K562 (cell line): ENCODE measurements around the gene GAS2L1.

ENCODE experiments used
- EP300 ChIP-seq: IDR thresholded peaks from 2 replicates; pipeline ENCODE4 v1.6.1; 2012; ENCODE audit warnings: low read length, improper control_type of control experiment
- GABPA ChIP-seq: fragments of 200-800 bp; sonication (Bioruptor generic); conservative IDR thresholded peaks from 2 replicates; pipeline ENCODE4 v1.6.1; 2016; ENCODE audit warnings: low read depth, missing genetic modification characterization, missing compliant biosample characterization
- MAFG ChIP-seq: fragments of 450-650 bp; conservative IDR thresholded peaks from 2 replicates; pipeline ENCODE4 v1.6.1; 2016; ENCODE audit warnings: missing genetic modification characterization, missing compliant biosample characterization
- MCM5 ChIP-seq: fragments of 450-650 bp; IDR thresholded peaks from 2 replicates; pipeline ENCODE4 v1.6.1; 2016; ENCODE audit warnings: low read depth
- NRF1 ChIP-seq, 2 experiments: fragments of 450-650 bp; IDR thresholded peaks in 1 of 2; conservative IDR thresholded peaks in 1 of 2; 2 replicates each; pipeline ENCODE4 v1.6.1; 2014; ENCODE audit warnings: mild to moderate bottlenecking in 2 of 2
- POLR2A ChIP-seq: fragments of 450-650 bp; conservative IDR thresholded peaks from 2 replicates; pipeline ENCODE4 v1.6.1; 2016
- RAD21 ChIP-seq, 2 experiments: fragments of 250-450 bp in 1 of 2; fragments of 450-650 bp in 1 of 2; sonication (Bioruptor Pico) in 1 of 2; formaldehyde crosslinking in 1 of 2; IDR thresholded peaks in 1 of 2; conservative IDR thresholded peaks in 1 of 2; 2 replicates each; pipeline versions ENCODE4 v1.4.0 to v1.8.0; 2020 to 2022; ENCODE audit warnings: mild to moderate bottlenecking in 2 of 2, moderate library complexity in 1 of 2
- SMARCC2 ChIP-seq: fragments of 450-650 bp; IDR thresholded peaks from 2 replicates; pipeline ENCODE4 v1.6.1; 2017; ENCODE audit warnings: antibody characterized with exemption, moderate library complexity, mild to moderate bottlenecking, low read depth
- XRCC5 ChIP-seq: fragments of 200-400 bp; formaldehyde crosslinking; IDR thresholded peaks from 2 replicates; pipeline ENCODE4 v1.6.1; 2017; ENCODE audit warnings: low read depth, mild to moderate bottlenecking, low read length
- ZNF830 ChIP-seq: fragments of 250-450 bp; sonication (Bioruptor Pico); IDR thresholded peaks from 2 replicates; pipeline ENCODE4 v1.5.0; 2021; ENCODE audit warnings: mild to moderate bottlenecking
- TF ChIP-seq, protein P1 (sequence below): fragments of 450-650 bp; formaldehyde crosslinking; IDR thresholded peaks from 2 replicates; pipeline ENCODE4 v1.4.0; 2022; ENCODE audit warnings: missing genetic modification characterization
- TF ChIP-seq, protein P2 (sequence below), 2 experiments: IDR thresholded peaks; 2 replicates each; pipeline ENCODE4 v1.6.1; 2012; ENCODE audit warnings: improper control_type of control experiment in 2 of 2, low read depth in 2 of 2, low read length in 2 of 2, borderline replicate concordance in 1 of 2

GRCh38 chr22:29334696-29335344 lies 28.4 kb downstream of the GAS2L1 start:
- TF ChIP-seq XRCC5, result no peak
- TF ChIP-seq POLR2A, result no peak
- TF ChIP-seq EP300, result no peak
- no peak for TF ChIP-seq ZNF830 (CRISPR knock-in tag)
- no peak for TF ChIP-seq NRF1 (conservative IDR thresholded peaks at IDR 0.05 in 1 of 2, IDR thresholded peaks at IDR 0.05 in 1 of 2)
- TF ChIP-seq, protein P1, sequence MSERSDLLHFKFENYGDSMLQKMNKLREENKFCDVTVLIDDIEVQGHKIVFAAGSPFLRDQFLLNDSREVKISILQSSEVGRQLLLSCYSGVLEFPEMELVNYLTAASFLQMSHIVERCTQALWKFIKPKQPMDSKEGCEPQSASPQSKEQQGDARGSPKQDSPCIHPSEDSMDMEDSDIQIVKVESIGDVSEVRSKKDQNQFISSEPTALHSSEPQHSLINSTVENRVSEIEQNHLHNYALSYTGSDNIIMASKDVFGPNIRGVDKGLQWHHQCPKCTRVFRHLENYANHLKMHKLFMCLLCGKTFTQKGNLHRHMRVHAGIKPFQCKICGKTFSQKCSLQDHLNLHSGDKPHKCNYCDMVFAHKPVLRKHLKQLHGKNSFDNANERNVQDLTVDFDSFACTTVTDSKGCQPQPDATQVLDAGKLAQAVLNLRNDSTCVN (CRISPR knock-in tag), result no peak
- no peak for TF ChIP-seq MAFG (tag)
- TF ChIP-seq RAD21 (CRISPR knock-in tag; conservative IDR thresholded peaks at IDR 0.05 in 1 of 2, IDR thresholded peaks at IDR 0.05 in 1 of 2), result no peak
- TF ChIP-seq SMARCC2, result no peak
- TF ChIP-seq, protein P2, sequence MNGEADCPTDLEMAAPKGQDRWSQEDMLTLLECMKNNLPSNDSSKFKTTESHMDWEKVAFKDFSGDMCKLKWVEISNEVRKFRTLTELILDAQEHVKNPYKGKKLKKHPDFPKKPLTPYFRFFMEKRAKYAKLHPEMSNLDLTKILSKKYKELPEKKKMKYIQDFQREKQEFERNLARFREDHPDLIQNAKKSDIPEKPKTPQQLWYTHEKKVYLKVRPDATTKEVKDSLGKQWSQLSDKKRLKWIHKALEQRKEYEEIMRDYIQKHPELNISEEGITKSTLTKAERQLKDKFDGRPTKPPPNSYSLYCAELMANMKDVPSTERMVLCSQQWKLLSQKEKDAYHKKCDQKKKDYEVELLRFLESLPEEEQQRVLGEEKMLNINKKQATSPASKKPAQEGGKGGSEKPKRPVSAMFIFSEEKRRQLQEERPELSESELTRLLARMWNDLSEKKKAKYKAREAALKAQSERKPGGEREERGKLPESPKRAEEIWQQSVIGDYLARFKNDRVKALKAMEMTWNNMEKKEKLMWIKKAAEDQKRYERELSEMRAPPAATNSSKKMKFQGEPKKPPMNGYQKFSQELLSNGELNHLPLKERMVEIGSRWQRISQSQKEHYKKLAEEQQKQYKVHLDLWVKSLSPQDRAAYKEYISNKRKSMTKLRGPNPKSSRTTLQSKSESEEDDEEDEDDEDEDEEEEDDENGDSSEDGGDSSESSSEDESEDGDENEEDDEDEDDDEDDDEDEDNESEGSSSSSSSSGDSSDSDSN (IDR thresholded peaks at IDR 0.05; ENCODE audit: borderline replicate concordance in 1 of 2, low read depth in 2 of 2, low read length in 2 of 2), result no peak
- no peak for TF ChIP-seq MCM5
- TF ChIP-seq GABPA, result no peak
